PFSK-1 (cell line): ENCODE results near the gene DGKA.

Experiments
- FOXP2 ChIP-seq: optimal IDR thresholded peaks from 2 replicates; pipeline ENCODE3; 2011; ENCODE audit warnings: borderline replicate concordance, control low read depth, inconsistent platforms; ENCODE audit not compliant: insufficient read depth; ENCODE audit errors: extremely low read length, extremely low read depth
- POLR2AphosphoS5 ChIP-seq: IDR thresholded peaks from 2 replicates; pipeline ENCODE4 v1.6.1; 2012; ENCODE audit warnings: low read depth, mild to moderate bottlenecking, control low read depth, low read length, moderate library complexity
- SIN3A ChIP-seq: IDR thresholded peaks from 2 replicates; pipeline ENCODE4 v1.6.1; 2012; ENCODE audit warnings: mild to moderate bottlenecking, low read length, moderate library complexity, borderline replicate concordance; ENCODE audit not compliant: insufficient read depth
- TAF1 ChIP-seq: IDR thresholded peaks from 2 replicates; pipeline ENCODE4 v1.6.1; 2012; ENCODE audit warnings: low read length, control low read depth, borderline replicate concordance; ENCODE audit not compliant: insufficient read depth
- TF ChIP-seq, protein P1 (sequence below), 2 experiments: IDR thresholded peaks; 2 replicates each; pipeline versions ENCODE4 v1.6.1 to v1.8.0; 2011 to 2012; ENCODE audit warnings: low read depth in 2 of 2, low read length in 2 of 2, control low read depth in 1 of 2, inconsistent platforms in 1 of 2, mild to moderate bottlenecking in 1 of 2, moderate library complexity in 1 of 2; ENCODE audit not compliant: insufficient read depth in 1 of 2

DNA sequence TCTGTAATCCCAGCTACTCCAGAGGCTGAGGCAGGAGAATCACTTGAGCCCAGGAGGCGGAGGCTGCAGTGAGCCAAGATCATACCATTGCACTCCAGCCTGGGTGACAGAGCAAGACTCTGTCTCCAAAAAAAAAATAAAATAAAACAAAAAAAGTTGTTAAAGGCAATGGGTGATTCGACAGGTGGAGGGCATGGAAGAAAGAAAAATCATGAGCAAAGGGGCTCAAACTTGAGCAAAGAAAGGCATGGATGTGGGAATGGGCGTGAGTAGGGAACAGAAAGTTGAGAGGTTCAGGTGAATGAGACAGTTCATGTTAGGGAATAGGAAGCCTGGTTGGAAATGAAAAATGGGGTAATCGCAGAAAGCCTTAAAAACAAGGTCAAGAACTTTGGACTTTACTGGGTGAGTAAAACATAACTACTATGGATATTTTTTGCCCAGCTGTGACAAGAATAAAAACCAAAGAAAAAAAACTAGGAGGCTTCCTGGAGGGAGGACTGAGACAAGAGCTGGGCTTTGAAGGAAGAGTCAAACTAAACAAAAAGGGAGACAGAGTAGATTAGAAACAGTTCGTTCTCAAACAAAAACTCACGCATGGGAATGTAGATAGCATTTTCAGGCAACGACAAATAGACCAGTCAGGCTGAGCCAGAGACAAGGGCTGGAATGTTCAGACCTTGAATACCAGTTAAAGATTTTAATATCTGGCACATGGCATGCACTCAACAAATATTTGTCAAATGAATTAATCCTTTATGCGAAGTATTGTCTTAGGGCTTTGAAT lies 22.0 kb upstream of the DGKA start:
- TF ChIP-seq SIN3A (no peak), POLR2AphosphoS5 (no peak), TAF1 (no peak), FOXP2 (no peak)
- TF ChIP-seq, protein P1, sequence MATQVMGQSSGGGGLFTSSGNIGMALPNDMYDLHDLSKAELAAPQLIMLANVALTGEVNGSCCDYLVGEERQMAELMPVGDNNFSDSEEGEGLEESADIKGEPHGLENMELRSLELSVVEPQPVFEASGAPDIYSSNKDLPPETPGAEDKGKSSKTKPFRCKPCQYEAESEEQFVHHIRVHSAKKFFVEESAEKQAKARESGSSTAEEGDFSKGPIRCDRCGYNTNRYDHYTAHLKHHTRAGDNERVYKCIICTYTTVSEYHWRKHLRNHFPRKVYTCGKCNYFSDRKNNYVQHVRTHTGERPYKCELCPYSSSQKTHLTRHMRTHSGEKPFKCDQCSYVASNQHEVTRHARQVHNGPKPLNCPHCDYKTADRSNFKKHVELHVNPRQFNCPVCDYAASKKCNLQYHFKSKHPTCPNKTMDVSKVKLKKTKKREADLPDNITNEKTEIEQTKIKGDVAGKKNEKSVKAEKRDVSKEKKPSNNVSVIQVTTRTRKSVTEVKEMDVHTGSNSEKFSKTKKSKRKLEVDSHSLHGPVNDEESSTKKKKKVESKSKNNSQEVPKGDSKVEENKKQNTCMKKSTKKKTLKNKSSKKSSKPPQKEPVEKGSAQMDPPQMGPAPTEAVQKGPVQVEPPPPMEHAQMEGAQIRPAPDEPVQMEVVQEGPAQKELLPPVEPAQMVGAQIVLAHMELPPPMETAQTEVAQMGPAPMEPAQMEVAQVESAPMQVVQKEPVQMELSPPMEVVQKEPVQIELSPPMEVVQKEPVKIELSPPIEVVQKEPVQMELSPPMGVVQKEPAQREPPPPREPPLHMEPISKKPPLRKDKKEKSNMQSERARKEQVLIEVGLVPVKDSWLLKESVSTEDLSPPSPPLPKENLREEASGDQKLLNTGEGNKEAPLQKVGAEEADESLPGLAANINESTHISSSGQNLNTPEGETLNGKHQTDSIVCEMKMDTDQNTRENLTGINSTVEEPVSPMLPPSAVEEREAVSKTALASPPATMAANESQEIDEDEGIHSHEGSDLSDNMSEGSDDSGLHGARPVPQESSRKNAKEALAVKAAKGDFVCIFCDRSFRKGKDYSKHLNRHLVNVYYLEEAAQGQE (IDR thresholded peaks at IDR 0.05; ENCODE audit: insufficient read depth in 1 of 2, low read depth in 2 of 2, low read length in 2 of 2) = no peak
